Fibroblast of lung (primary cell): ENCODE measurements around the gene MAP6. TPM values are rescaled to one million over a fixed set of nuclear protein-coding genes. Genes with fewer than 3 reads are reported as not detected.

Source experiments
- DNase-seq, 2 donors: peaks; one replicate each; pipeline versions ENCODE4 v3.0.0 to v3.0.0-alpha.2; 2010; ENCODE audit warnings: low read depth in 2 of 2
- H2AFZ ChIP-seq: 2 replicates; pipeline ENCODE4 v1.5.1; 2012; ENCODE audit warnings: low read length, control low read depth, inconsistent platforms
- H3K27ac ChIP-seq: 2 replicates; pipeline ENCODE4 v1.5.1; 2011; ENCODE audit warnings: low read length, control low read depth; ENCODE audit not compliant: insufficient read depth
- H3K27me3 ChIP-seq: 2 replicates; pipeline ENCODE4 v1.5.1; 2011; ENCODE audit warnings: mild to moderate bottlenecking, low read length; ENCODE audit not compliant: control insufficient read depth, insufficient read depth
- H3K36me3 ChIP-seq: 2 replicates; pipeline ENCODE4 v1.5.1; 2011; ENCODE audit warnings: low read length; ENCODE audit not compliant: control insufficient read depth, insufficient read depth
- H3K4me1 ChIP-seq: 2 replicates; pipeline ENCODE4 v1.5.1; 2011; ENCODE audit warnings: low read length; ENCODE audit not compliant: control insufficient read depth, insufficient read depth; ENCODE audit errors: extremely low read depth
- H3K4me2 ChIP-seq: 2 replicates; pipeline ENCODE4 v1.5.1; 2011; ENCODE audit warnings: low read length, control low read depth; ENCODE audit not compliant: insufficient read depth; ENCODE audit errors: extremely low read depth
- H3K4me3 ChIP-seq, 4 experiments: fragments of 200-600 bp in 1 of 4; sonication (generic) in 1 of 4; replicated peaks in 1 of 4; 2 replicates each; pipeline ENCODE4 v1.5.1; 2011 to 2016; ENCODE audit warnings: low read length in 4 of 4, low read depth in 3 of 4, mild to moderate bottlenecking in 3 of 4, control low read depth in 2 of 4, inconsistent platforms in 1 of 4, mixed read lengths in 1 of 4; ENCODE audit not compliant: insufficient read depth in 1 of 4; ENCODE audit errors: control extremely low read depth in 1 of 4
- H3K79me2 ChIP-seq: 2 replicates; pipeline ENCODE4 v1.5.1; 2012; ENCODE audit warnings: mild to moderate bottlenecking, low read length, inconsistent platforms; ENCODE audit not compliant: control insufficient read depth, insufficient read depth
- H3K9ac ChIP-seq: 2 replicates; pipeline ENCODE4 v1.5.1; 2011; ENCODE audit warnings: mild to moderate bottlenecking, low read length, control low read depth; ENCODE audit not compliant: insufficient read depth
- H3K9me3 ChIP-seq: 2 replicates; pipeline ENCODE4 v1.5.1; 2012; ENCODE audit warnings: low read depth, low read length; ENCODE audit not compliant: control insufficient read depth, insufficient read depth
- H4K20me1 ChIP-seq: 2 replicates; pipeline ENCODE4 v1.5.1; 2011; ENCODE audit warnings: low read length; ENCODE audit not compliant: control insufficient read depth, insufficient read depth; ENCODE audit errors: extremely low read depth
- CTCF ChIP-seq, 2 donors: IDR thresholded peaks in 1 of 2; conservative IDR thresholded peaks in 1 of 2; 1 replicate in 1 of 2; 2 replicates in 1 of 2; pipeline ENCODE4 v1.5.1; 2011 to 2012; ENCODE audit warnings: low read length in 2 of 2, control low read depth in 1 of 2, inconsistent platforms in 1 of 2, low read depth in 1 of 2, mild to moderate bottlenecking in 1 of 2
- EZH2 ChIP-seq: IDR thresholded peaks from 2 replicates; pipeline ENCODE4 v1.5.1; 2012; ENCODE audit warnings: low read length, control low read depth, mild to moderate bottlenecking; ENCODE audit errors: missing control alignments
- polyA plus RNA-seq, 2 donors: library from polyadenylated mRNA; depleted of rRNA in 1 of 2; stranded (reverse) in 1 of 2; unstranded in 1 of 2; fragments of >200 nt; gene quantifications; 2 replicates each; pipeline ENCODE4 v1.2.1, GENCODE V29; 2011 to 2012; ENCODE audit warnings: missing spikeins in 1 of 2
- total RNA-seq: library from RNA; depleted of rRNA; stranded (reverse); fragments of >200 nt; gene quantifications from 2 replicates; pipeline ENCODE4 v1.2.1, GENCODE V29; 2014

MAP6 gene
- total and polyA plus RNA-seq, 2 donors (not counting 1 experiment from before 2014, with no cell fraction given), result 0.17 to 1.0 TPM

- H3K27ac ChIP-seq, result no peak overlapping the region
- H4K20me1 ChIP-seq, result no peaks in the 10 kb centered on the region
- no peaks in the 10 kb centered on the region for H3K9me3 ChIP-seq
- no peak overlapping the region for H3K4me2 ChIP-seq
- no peaks in the 10 kb centered on the region for H3K79me2 ChIP-seq
- TF ChIP-seq EZH2 (no peak), CTCF (conservative IDR thresholded peaks at IDR 0.05 in 1 of 2, IDR thresholded peaks at IDR 0.05 in 1 of 2; ENCODE audit: low read depth in 1 of 2, low read length in 2 of 2) (no peak)
- H3K9ac ChIP-seq, result no peak overlapping the region
- H3K4me3 ChIP-seq, result no peak overlapping the region
- no peak overlapping the region for H2AFZ ChIP-seq
- no peaks in the 10 kb centered on the region for H3K36me3 ChIP-seq
- no peaks in the 10 kb centered on the region for H3K4me1 ChIP-seq
- DNase-seq, result no peak
- H3K27me3 ChIP-seq, result no peaks in the 10 kb centered on the region
Measured at GRCh38 chr11:75705541-75705940, 36.7 kb upstream of the MAP6 start.

GRCh38 chr11:75703695-75704237, 34.9 kb upstream of the MAP6 start:
- H4K20me1 ChIP-seq, result no peaks in the 10 kb centered on the region
- TF ChIP-seq EZH2, result no peak
- TF ChIP-seq CTCF (conservative IDR thresholded peaks at IDR 0.05 in 1 of 2, IDR thresholded peaks at IDR 0.05 in 1 of 2; ENCODE audit: low read depth in 1 of 2, low read length in 2 of 2), result no peak

GRCh38 chr11:75700940-75701339, 32.1 kb upstream of the MAP6 start:
- Histone ChIP-seq H3K36me3 (no peaks in the 10 kb centered on the region), H3K9ac (no peak overlapping the region), H3K79me2 (no peaks in the 10 kb centered on the region), H3K4me2 (no peak overlapping the region), H3K4me3 (no peak overlapping the region), H3K4me1 (no peaks in the 10 kb centered on the region), H4K20me1 (no peaks in the 10 kb centered on the region), H2AFZ (no peak overlapping the region), H3K27me3 (peaks cover 6% of the 10 kb centered on the region), H3K27ac (no peak overlapping the region), H3K9me3 (no peaks in the 10 kb centered on the region)
- TF ChIP-seq EZH2 (no peak), CTCF (conservative IDR thresholded peaks at IDR 0.05 in 1 of 2, IDR thresholded peaks at IDR 0.05 in 1 of 2; ENCODE audit: low read depth in 1 of 2, low read length in 2 of 2) (no peak)
- no peak for DNase-seq

More at GRCh38 chr11:75703695-75704237, 34.9 kb upstream of the MAP6 start:
- H3K27me3 ChIP-seq, result peaks cover 6% of the 10 kb centered on the region
- H2AFZ ChIP-seq, result no peak overlapping the region
- H3K4me1 ChIP-seq, result no peaks in the 10 kb centered on the region
- no peak overlapping the region for H3K9ac ChIP-seq
- H3K9me3 ChIP-seq, result no peaks in the 10 kb centered on the region
- no peaks in the 10 kb centered on the region for H3K79me2 ChIP-seq
- no peak overlapping the region for H3K4me2 ChIP-seq
- H3K27ac ChIP-seq, result no peak overlapping the region
- DNase-seq, result no peak
- H3K36me3 ChIP-seq, result no peaks in the 10 kb centered on the region
- H3K4me3 ChIP-seq, result no peak overlapping the region
